Right lobe of liver (tissue), 6 donors: ENCODE results near the gene C11orf87. TPM values are rescaled to one million over a fixed set of nuclear protein-coding genes. Genes with fewer than 3 reads are reported as not detected.

ENCODE experiments used
- ATAC-seq, 4 donors: fragments of 200-7000 bp; cut with Tn5 transposase; one replicate each; pipeline ENCODE4 v1.9.1; 2020; ENCODE audit warnings: mild to moderate bottlenecking in 4 of 4, moderate library complexity in 4 of 4
- DNase-seq, 3 donors: peaks; one replicate each; pipeline ENCODE4 v3.0.0-alpha.2; 2020
- H3K27ac ChIP-seq, 3 donors: fragments of 200-600 bp; one replicate each; pipeline ENCODE4 v1.8.0; 2022
- H3K27me3 ChIP-seq, 2 donors: fragments of 200-600 bp; one replicate each; pipeline ENCODE4 v1.8.0; 2022
- H3K36me3 ChIP-seq, 4 donors: fragments of 200-600 bp; sonication (generic) in 1 of 4; one replicate each; pipeline versions ENCODE4 v1.5.1 to v1.8.0; 2017 to 2022; ENCODE audit warnings: control low read depth in 1 of 4
- H3K4me1 ChIP-seq, 4 donors: fragments of 200-600 bp; sonication (generic) in 1 of 4; one replicate each; pipeline versions ENCODE4 v1.5.1 to v1.8.0; 2017 to 2022; ENCODE audit warnings: control low read depth in 1 of 4
- H3K4me3 ChIP-seq, 3 donors: fragments of 200-600 bp; one replicate each; pipeline ENCODE4 v1.8.0; 2022
- H3K9me3 ChIP-seq, 4 donors: fragments of 200-600 bp; sonication (generic) in 1 of 4; one replicate each; pipeline versions ENCODE4 v1.5.1 to v1.8.0; 2017 to 2022; ENCODE audit warnings: control low read depth in 1 of 4
- CTCF ChIP-seq, 4 donors: fragments of 200-600 bp in 3 of 4; fragments of 450-650 bp in 1 of 4; IDR thresholded peaks; one replicate each; pipeline versions ENCODE4 v1.5.1 to v1.8.0; 2016 to 2022; ENCODE audit warnings: antibody characterized with exemption in 4 of 4, mild to moderate bottlenecking in 2 of 4
- POLR2A ChIP-seq: fragments of 450-650 bp; IDR thresholded peaks from one replicate; pipeline ENCODE4 v1.6.1; 2017; ENCODE audit warnings: antibody characterized with exemption, mild to moderate bottlenecking
- WGBS: methylation state at CpG from one replicate; pipeline ENCODE4 v1.1.6; 2018; ENCODE audit warnings: low coverage, low lambda C conversion rate; ENCODE audit not compliant: insufficient coverage; ENCODE audit errors: missing lambda C conversion rate; 5-methylcytosine and 5-hydroxymethylcytosine counted together
- intact Hi-C, 2 donors: fragments of 100-400 bp; cut with DNase I; formaldehyde crosslinking; loops; one replicate each; pipeline versions ENCODE4 v1.11.2 to v1.14.1; 2022
- total RNA-seq, 6 experiments: library from RNA; depleted of rRNA in 2 of 6; stranded (reverse); fragments of >200 nt in 2 of 6; fragmentation: NEBNext Ultra II Directional in 3 of 6; extraction: Animal tissue kit (Norgen Biotek cat#: 25700) in 3 of 6; gene quantifications; one replicate each; pipeline versions ENCODE4 v1.1.0 to v1.2.4, GENCODE V29; 2016 to 2023
- donor health status: DM: no; HTN: yes; CAD: no.
- donor health status: DM: no; HTN: no; CAD: no.
- donor health status: DM: no; HTN: no; CAD: no.
- donor health status: DM: no; HTN: yes; CAD: no.
- donor health status: DM: no; HTN: yes; CAD: no.

C11orf87 gene
- total RNA-seq, 6 experiments from 2014 or later: not detected

GRCh38 chr11:109443052-109443451, 21.1 kb downstream of the C11orf87 start:
- Histone ChIP-seq H3K36me3 (no peaks in the 10 kb centered on the region), H3K4me3 (no peak overlapping the region), H3K9me3 (no peaks in the 10 kb centered on the region), H3K27me3 (no peaks in the 10 kb centered on the region), H3K4me1 (no peaks in the 10 kb centered on the region), H3K27ac (no peak overlapping the region)
- intact Hi-C loops: no loop called here
- TF ChIP-seq POLR2A (no peak), CTCF (IDR thresholded peaks at IDR 0.05) (no peak)
- ATAC-seq (no peak), DNase-seq (no peak)
- WGBS: 21% methylated on average over 1 of the region's 1 CpG

GRCh38 chr11:109454857-109455256, 32.9 kb downstream of the C11orf87 start:
- H3K36me3 ChIP-seq: no peaks in the 10 kb centered on the region
- H3K4me1 ChIP-seq: no peaks in the 10 kb centered on the region
- no peak for TF ChIP-seq POLR2A
- no peak for TF ChIP-seq CTCF (IDR thresholded peaks at IDR 0.05)
- DNase-seq (no peak), ATAC-seq (no peak)
- H3K27ac ChIP-seq: no peak overlapping the region
- H3K4me3 ChIP-seq: no peak overlapping the region
- intact Hi-C loops: no loop called here
- H3K27me3 ChIP-seq: no peaks in the 10 kb centered on the region
- WGBS: 26% methylated on average over 2 of the region's 2 CpGs
- no peaks in the 10 kb centered on the region for H3K9me3 ChIP-seq
